Measurements from ENCODE around the gene SPNS2.

SPNS2 gene

GRCh38 chr17:4476017-4476416, 22.7 kb upstream of the SPNS2 start:
- H3K4me3 ChIP-seq (ENCODE audit: low read length), result no peak overlapping the region
- DNase-seq (ENCODE audit: low read depth), result no peak
- no peak for TF ChIP-seq CTCF (IDR thresholded peaks at IDR 0.05; ENCODE audit: insufficient read depth, low read depth, low read length, missing control alignments)

GRCh38 chr17:4476511-4477070, 22.1 kb upstream of the SPNS2 start:
- no peak for TF ChIP-seq CTCF (IDR thresholded peaks at IDR 0.05; ENCODE audit: insufficient read depth, low read depth, low read length, missing control alignments)
- no peak overlapping the region for H3K4me3 ChIP-seq (ENCODE audit: low read length)
- peak; percentile 16 for DNase-seq (ENCODE audit: low read depth)

- TF ChIP-seq CTCF (IDR thresholded peaks at IDR 0.05; ENCODE audit: insufficient read depth, low read depth, low read length, missing control alignments), result no peak
- peak; percentile 30 for DNase-seq (ENCODE audit: low read depth)
- no peak overlapping the region for H3K4me3 ChIP-seq (ENCODE audit: low read length)
Observed at GRCh38 chr17:4477255-4477791, 21.4 kb upstream of the SPNS2 start.

- no peak overlapping the region for H3K4me3 ChIP-seq (ENCODE audit: low read length)
- no peak for DNase-seq (ENCODE audit: low read depth)
- TF ChIP-seq CTCF (IDR thresholded peaks at IDR 0.05; ENCODE audit: insufficient read depth, low read depth, low read length, missing control alignments), result no peak
Observed at GRCh38 chr17:4478318-4478830, 20.3 kb upstream of the SPNS2 start.

GRCh38 chr17:4479340-4479981, 19.2 kb upstream of the SPNS2 start:
- no peak for DNase-seq (ENCODE audit: low read depth)
- H3K4me3 ChIP-seq (ENCODE audit: low read length), result no peak overlapping the region
- TF ChIP-seq CTCF (IDR thresholded peaks at IDR 0.05; ENCODE audit: insufficient read depth, low read depth, low read length, missing control alignments), result no peak

- DNase-seq (ENCODE audit: low read depth), result no peak
- TF ChIP-seq CTCF (IDR thresholded peaks at IDR 0.05; ENCODE audit: insufficient read depth, low read depth, low read length, missing control alignments), result no peak
- H3K4me3 ChIP-seq (ENCODE audit: low read length), result no peak overlapping the region
Observed at GRCh38 chr17:4479982-4480751, 18.5 kb upstream of the SPNS2 start.

All from epithelial cell of esophagus (primary cell).